Measurements from ENCODE around the gene TYROBP.

The TYROBP gene

GRCh38 chr19:35921012-35921411, 12.9 kb upstream of the TYROBP start:
- Histone ChIP-seq H3K27ac (ENCODE audit: low read depth, low read length, poor library complexity, severe bottlenecking) (no peak overlapping the region), H3K4me3 (ENCODE audit: low read depth, low read length, poor library complexity, severe bottlenecking) (no peak overlapping the region), H3K9me2 (ENCODE audit: low read depth, low read length) (no peaks in the 10 kb centered on the region), H2AFZ (ENCODE audit: low read length) (no peak overlapping the region), H3K36me3 (ENCODE audit: insufficient read depth, low read length) (no peaks in the 10 kb centered on the region; the same call in 1 of the 2 replicates), H3K4me1 (ENCODE audit: insufficient read depth, low read length, severe bottlenecking) (no peaks in the 10 kb centered on the region), H3K79me2 (ENCODE audit: insufficient read depth, low read length) (no peaks in the 10 kb centered on the region), H4K20me1 (ENCODE audit: insufficient read depth, low read length) (no peaks in the 10 kb centered on the region), H3K9me3 (ENCODE audit: low read length) (0 out of 2 replicates have a peak, but pooled peaks cover 7% of the 10 kb centered on the region), H3K4me2 (ENCODE audit: low read length) (no peak overlapping the region), H3K27me3 (ENCODE audit: insufficient read depth, low read length) (peaks cover 11% of the 10 kb centered on the region; the same call in 1 of the 2 replicates), H3F3A (ENCODE audit: insufficient read depth, low read length) (no peaks in the 10 kb centered on the region), H3K9ac (ENCODE audit: low read length) (no peak overlapping the region)
- TF ChIP-seq CTCF (IDR thresholded peaks at IDR 0.05; ENCODE audit: low read length) (no peak), EZH2 (IDR thresholded peaks at IDR 0.05; ENCODE audit: borderline replicate concordance, low read length) (no peak)

GRCh38 chr19:35919306-35919705, 11.2 kb upstream of the TYROBP start:
- Histone ChIP-seq H2AFZ (ENCODE audit: low read length) (no peak overlapping the region), H3K36me3 (ENCODE audit: insufficient read depth, low read length) (no peaks in the 10 kb centered on the region), H3K9ac (ENCODE audit: low read length) (no peak overlapping the region), H3K4me3 (ENCODE audit: low read depth, low read length, poor library complexity, severe bottlenecking) (no peak overlapping the region), H3K9me2 (ENCODE audit: low read depth, low read length) (no peaks in the 10 kb centered on the region), H3K4me1 (ENCODE audit: insufficient read depth, low read length, severe bottlenecking) (no peaks in the 10 kb centered on the region), H3K79me2 (ENCODE audit: insufficient read depth, low read length) (no peaks in the 10 kb centered on the region), H4K20me1 (ENCODE audit: insufficient read depth, low read length) (no peaks in the 10 kb centered on the region), H3K27me3 (ENCODE audit: insufficient read depth, low read length) (no peaks in the 10 kb centered on the region; the same call in 1 of the 2 replicates), H3K9me3 (ENCODE audit: low read length) (no peaks in the 10 kb centered on the region), H3K4me2 (ENCODE audit: low read length) (no peak overlapping the region), H3F3A (ENCODE audit: insufficient read depth, low read length) (no peaks in the 10 kb centered on the region), H3K27ac (ENCODE audit: low read depth, low read length, poor library complexity, severe bottlenecking) (no peak overlapping the region)
- no peak for TF ChIP-seq EZH2 (IDR thresholded peaks at IDR 0.05; ENCODE audit: borderline replicate concordance, low read length)
- TF ChIP-seq CTCF (IDR thresholded peaks at IDR 0.05; ENCODE audit: low read length), result no peak

GRCh38 chr19:35915443-35915842, 7.3 kb upstream of the TYROBP start:
- TF ChIP-seq CTCF (IDR thresholded peaks at IDR 0.05; ENCODE audit: low read length), result no peak
- no peak for TF ChIP-seq EZH2 (IDR thresholded peaks at IDR 0.05; ENCODE audit: borderline replicate concordance, low read length)
- no peaks in the 10 kb centered on the region for H3K9me3 ChIP-seq (ENCODE audit: low read length)
- no peaks in the 10 kb centered on the region for H3F3A ChIP-seq (ENCODE audit: insufficient read depth, low read length)
- no peak overlapping the region for H3K27ac ChIP-seq (ENCODE audit: low read depth, low read length, poor library complexity, severe bottlenecking)
- no peaks in the 10 kb centered on the region for H3K9me2 ChIP-seq (ENCODE audit: low read depth, low read length)
- no peak overlapping the region for H3K4me2 ChIP-seq (ENCODE audit: low read length)
- no peaks in the 10 kb centered on the region for H3K4me1 ChIP-seq (ENCODE audit: insufficient read depth, low read length, severe bottlenecking)
- H3K9ac ChIP-seq (ENCODE audit: low read length), result no peak overlapping the region
- H3K4me3 ChIP-seq (ENCODE audit: low read depth, low read length, poor library complexity, severe bottlenecking), result no peak overlapping the region
- H4K20me1 ChIP-seq (ENCODE audit: insufficient read depth, low read length), result no peaks in the 10 kb centered on the region
- no peaks in the 10 kb centered on the region for H3K36me3 ChIP-seq (ENCODE audit: insufficient read depth, low read length)
- H3K27me3 ChIP-seq (ENCODE audit: insufficient read depth, low read length), result no peaks in the 10 kb centered on the region; the same call in 1 of the 2 replicates
- no peak overlapping the region for H2AFZ ChIP-seq (ENCODE audit: low read length)
- H3K79me2 ChIP-seq (ENCODE audit: insufficient read depth, low read length), result no peaks in the 10 kb centered on the region

Data from OCI-LY1 (cell line).